Measurements from ENCODE around the gene CCNK. TPM values are rescaled to one million over a fixed set of nuclear protein-coding genes. Genes with fewer than 3 reads are reported as not detected.

The CCNK gene
- total RNA-seq, 4 donors from 2014 or later, result 25.7 to 61.9 (median 37.0) TPM

DNA sequence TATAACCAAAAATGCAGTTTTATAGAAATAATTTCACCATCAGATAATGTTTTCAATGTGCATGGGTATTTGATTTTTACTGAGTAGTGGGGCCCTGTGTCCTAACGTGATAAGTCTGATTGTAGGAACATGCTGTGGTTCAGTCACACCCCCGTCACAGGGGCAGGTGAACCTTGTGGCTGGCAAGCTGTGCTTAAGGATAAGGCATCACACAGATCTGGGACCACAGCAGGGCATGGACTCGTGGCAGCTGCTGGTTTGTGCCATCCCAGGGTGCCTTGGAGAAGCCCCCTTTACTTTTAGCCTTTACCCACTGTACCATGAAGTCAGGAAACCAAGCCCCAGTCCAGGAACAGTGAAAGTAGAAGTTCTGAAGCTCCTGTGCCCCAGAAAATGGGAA, 16.7 kb downstream of the CCNK start:
- H3K27me3 ChIP-seq, result no peaks in the 10 kb centered on the region
- H3K9me3 ChIP-seq, result no peaks in the 10 kb centered on the region
- no peak overlapping the region for H3K4me3 ChIP-seq
- H3K4me1 ChIP-seq, result no peaks in the 10 kb centered on the region
- TF ChIP-seq, protein P1, sequence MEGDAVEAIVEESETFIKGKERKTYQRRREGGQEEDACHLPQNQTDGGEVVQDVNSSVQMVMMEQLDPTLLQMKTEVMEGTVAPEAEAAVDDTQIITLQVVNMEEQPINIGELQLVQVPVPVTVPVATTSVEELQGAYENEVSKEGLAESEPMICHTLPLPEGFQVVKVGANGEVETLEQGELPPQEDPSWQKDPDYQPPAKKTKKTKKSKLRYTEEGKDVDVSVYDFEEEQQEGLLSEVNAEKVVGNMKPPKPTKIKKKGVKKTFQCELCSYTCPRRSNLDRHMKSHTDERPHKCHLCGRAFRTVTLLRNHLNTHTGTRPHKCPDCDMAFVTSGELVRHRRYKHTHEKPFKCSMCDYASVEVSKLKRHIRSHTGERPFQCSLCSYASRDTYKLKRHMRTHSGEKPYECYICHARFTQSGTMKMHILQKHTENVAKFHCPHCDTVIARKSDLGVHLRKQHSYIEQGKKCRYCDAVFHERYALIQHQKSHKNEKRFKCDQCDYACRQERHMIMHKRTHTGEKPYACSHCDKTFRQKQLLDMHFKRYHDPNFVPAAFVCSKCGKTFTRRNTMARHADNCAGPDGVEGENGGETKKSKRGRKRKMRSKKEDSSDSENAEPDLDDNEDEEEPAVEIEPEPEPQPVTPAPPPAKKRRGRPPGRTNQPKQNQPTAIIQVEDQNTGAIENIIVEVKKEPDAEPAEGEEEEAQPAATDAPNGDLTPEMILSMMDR (IDR thresholded peaks at IDR 0.05), result no peak
- TF ChIP-seq POLR2A (IDR thresholded peaks at IDR 0.05), result no peak
- H3K36me3 ChIP-seq, result peaks cover 0 to 94% (median 0%) of the 10 kb centered on the region in 3 donors
- DNase-seq, result no peak
- no peak overlapping the region for H3K27ac ChIP-seq

DNA sequence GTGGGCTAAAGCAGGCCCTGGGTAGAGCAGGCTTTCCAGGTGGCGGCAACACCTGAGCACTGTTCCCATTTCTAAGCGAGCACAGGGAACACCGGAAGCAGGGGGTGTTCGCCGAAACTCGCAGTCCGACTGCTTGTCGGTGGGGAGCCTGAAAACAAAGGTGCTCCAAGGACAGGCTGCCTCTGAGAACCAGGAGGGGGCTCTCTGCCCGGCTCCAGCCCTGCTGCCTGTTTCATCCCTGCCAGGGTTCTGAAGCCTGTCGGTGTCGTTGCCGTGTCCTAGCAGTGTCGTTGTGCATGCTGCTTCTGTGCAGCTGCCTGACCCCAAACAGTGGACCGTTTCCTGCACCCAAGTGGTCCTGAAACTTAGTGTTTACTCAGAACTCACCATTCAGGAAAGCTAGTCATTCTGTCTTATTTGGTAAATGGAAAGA, 21.8 kb downstream of the CCNK start:
- no peak for DNase-seq
- no peak for TF ChIP-seq POLR2A (IDR thresholded peaks at IDR 0.05)
- TF ChIP-seq, protein P1 (IDR thresholded peaks at IDR 0.05), result no peak
- H3K4me1 ChIP-seq, result no peaks in the 10 kb centered on the region
- H3K4me3 ChIP-seq, result no peak overlapping the region
- H3K27ac ChIP-seq, result no peak overlapping the region
- H3K36me3 ChIP-seq, result peaks cover 0 to 94% (median 0%) of the 10 kb centered on the region in 3 donors
- H3K9me3 ChIP-seq, result no peaks in the 10 kb centered on the region
- H3K27me3 ChIP-seq, result no peaks in the 10 kb centered on the region

DNA sequence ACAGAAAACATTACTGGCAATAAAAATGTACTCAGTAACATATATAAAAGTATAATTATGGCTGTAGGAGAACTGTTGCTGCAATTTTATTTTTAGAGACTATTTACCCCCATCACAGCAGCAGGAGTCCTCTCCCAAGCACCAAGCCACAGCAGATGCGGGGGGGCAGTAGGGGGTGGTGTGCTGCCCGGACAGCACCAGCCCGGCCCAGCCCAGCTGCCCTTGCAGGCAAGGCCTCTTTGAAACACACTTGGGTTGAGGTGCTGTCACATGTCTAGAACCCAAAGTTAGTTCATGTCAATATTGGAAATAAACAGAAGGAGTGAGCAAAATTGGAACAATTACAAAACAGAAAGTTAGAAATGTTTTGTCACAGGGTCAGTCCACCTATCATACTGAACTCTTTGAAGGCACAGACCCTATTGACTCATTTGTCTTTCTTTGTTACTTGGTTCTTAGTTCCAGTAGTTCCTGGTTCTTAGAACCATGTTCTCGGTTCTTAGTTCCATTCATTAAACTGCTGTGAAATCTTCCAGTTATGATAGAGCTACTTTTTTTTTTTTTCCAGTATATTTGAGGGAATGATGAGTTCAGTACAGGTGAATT, 22.7 kb downstream of the CCNK start:
- Histone ChIP-seq H3K9me3 (no peaks in the 10 kb centered on the region), H3K27me3 (no peaks in the 10 kb centered on the region), H3K27ac (no peak overlapping the region), H3K4me1 (no peaks in the 10 kb centered on the region), H3K4me3 (no peak overlapping the region), H3K36me3 (peaks cover 0 to 99% (median 0%) of the 10 kb centered on the region in 3 donors)
- TF ChIP-seq, protein P1 (IDR thresholded peaks at IDR 0.05), result no peak
- no peak for TF ChIP-seq POLR2A (IDR thresholded peaks at IDR 0.05)
- DNase-seq, result no peak

DNA sequence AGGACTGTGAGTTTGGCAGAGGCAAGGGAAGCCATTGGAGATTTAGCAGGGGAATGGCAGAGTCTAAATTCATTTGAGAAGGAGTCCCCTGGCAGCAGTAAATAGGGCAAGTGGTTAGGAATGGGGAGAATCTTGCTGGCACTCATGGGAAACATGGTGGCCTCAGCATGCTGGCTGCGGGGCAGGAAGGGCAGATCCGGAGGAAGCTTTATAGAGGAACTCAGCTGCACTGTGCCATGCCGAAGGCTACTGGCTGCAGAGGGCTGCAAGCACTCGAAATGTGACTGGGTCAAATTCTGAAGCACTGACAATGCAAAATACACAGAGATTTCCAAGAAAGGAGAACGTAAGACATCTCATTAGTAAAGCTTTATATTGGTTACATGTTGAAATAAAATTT, 23.9 kb downstream of the CCNK start:
- H3K36me3 ChIP-seq, result peaks cover 0 to 100% (median 0%) of the 10 kb centered on the region in 3 donors
- no peak for DNase-seq
- H3K4me1 ChIP-seq, result no peaks in the 10 kb centered on the region
- no peaks in the 10 kb centered on the region for H3K9me3 ChIP-seq
- H3K4me3 ChIP-seq, result no peak overlapping the region
- no peaks in the 10 kb centered on the region for H3K27me3 ChIP-seq
- H3K27ac ChIP-seq, result no peak overlapping the region
- TF ChIP-seq, protein P1 (IDR thresholded peaks at IDR 0.05), result no peak
- TF ChIP-seq POLR2A (IDR thresholded peaks at IDR 0.05), result no peak

DNA sequence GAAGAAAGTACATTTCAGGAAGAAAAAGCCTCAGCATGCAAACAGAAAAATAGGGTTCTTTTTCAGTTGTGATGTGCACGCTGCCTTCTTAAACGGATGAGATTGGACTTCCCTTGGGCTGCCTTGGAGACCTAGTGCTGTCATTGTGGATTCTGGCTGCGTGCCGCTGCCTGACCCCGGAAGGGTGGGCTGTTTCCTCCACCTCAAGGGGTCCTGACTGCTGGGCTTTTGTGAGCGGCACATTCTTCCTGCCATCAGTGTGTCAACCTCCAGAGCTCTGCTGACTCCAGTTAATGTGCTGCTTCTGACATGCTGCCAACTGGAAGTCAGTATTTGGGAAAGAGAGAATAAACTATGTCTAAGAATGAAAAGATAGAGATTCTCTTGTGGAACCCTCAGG, 25.1 kb downstream of the CCNK start:
- peaks cover 0 to 98% (median 0%) of the 10 kb centered on the region in 3 donors for H3K36me3 ChIP-seq
- no peak for DNase-seq
- no peak for TF ChIP-seq POLR2A (IDR thresholded peaks at IDR 0.05)
- TF ChIP-seq, protein P1 (IDR thresholded peaks at IDR 0.05), result no peak

More for the DNA sequence above, 25.1 kb downstream of the CCNK start:
- Histone ChIP-seq H3K9me3 (no peaks in the 10 kb centered on the region), H3K4me3 (no peak overlapping the region), H3K27me3 (no peaks in the 10 kb centered on the region), H3K27ac (no peak overlapping the region), H3K4me1 (no peaks in the 10 kb centered on the region)

Data from Peyer's patch (tissue), 4 donors.